HCT116 (cell line): ENCODE measurements around the gene PDZD4. TPM values are rescaled to one million over a fixed set of nuclear protein-coding genes. Genes with fewer than 3 reads are reported as not detected.
A peak's percentile ranks its signal among the peaks of the same experiment; 100 is the strongest.

Experiments used
- ATAC-seq: fragments of 200-7000 bp; cut with Tn5 transposase; 2 replicates; pipeline ENCODE4 v1.9.1; 2020; ENCODE audit warnings: mild to moderate bottlenecking, moderate library complexity
- BruUV-seq: library from RNA; stranded (reverse); fragments of 400-500 nt; replicated peaks from 2 replicates; lab custom pipeline; 2021; lab: Mats Ljungman, UMichigan
- CTCF ChIA-PET: fragments of 300-600 bp; sonication (Branson Sonifier 250); formaldehyde crosslinking; loops from one replicate; lab custom pipeline; 2021; ENCODE audit warnings: antibody characterized with exemption; lab: Charles Lee
- POLR2A ChIA-PET: fragments of 300-600, 350-600 bp; sonication (Branson Sonifier 250); formaldehyde crosslinking; loops from one replicate; lab custom pipeline; 2021; ENCODE audit warnings: antibody characterized with exemption; lab: Charles Lee
- RAD21 ChIA-PET, 2 experiments: fragments of 300-600 bp; sonication (Branson Sonifier 250); formaldehyde crosslinking; loops; one replicate each; lab custom pipeline; 2023; ENCODE audit warnings: low total read pairs in 2 of 2; ENCODE audit not compliant: uncharacterized antibody in 2 of 2, unreplicated experiment in 2 of 2, low non-redundant PET in 1 of 2; lab: Charles Lee
- DNase-seq: peaks from one replicate; pipeline ENCODE4 v3.0.0-alpha.2; 2010; ENCODE audit warnings: low read depth, low spot score
- H2AFZ ChIP-seq: fragments of 200-600 bp; shearing (Covaris generic), sonication (generic); 2 replicates; pipeline ENCODE4 v1.6.1; 2017; ENCODE audit warnings: low read depth, mixed run types, mixed read lengths, antibody characterized with exemption, low read length; ENCODE audit not compliant: poor library complexity, severe bottlenecking
- H3K27ac ChIP-seq: 2 replicates; pipeline ENCODE4 v1.5.1; 2012; ENCODE audit warnings: low read depth, low read length
- H3K27me3 ChIP-seq: fragments of 200-600 bp; sonication (generic); 2 replicates; pipeline ENCODE4 v1.6.1; 2016; ENCODE audit warnings: mixed run types, low read length, mixed read lengths; ENCODE audit not compliant: insufficient read depth
- H3K36me3 ChIP-seq, 2 experiments: fragments of 200-500 bp in 1 of 2; fragments of 200-600 bp in 1 of 2; sonication (Bioruptor generic) in 1 of 2; sonication (generic) in 1 of 2; 2 replicates each; pipeline versions ENCODE4 v1.5.1 to v1.6.1; 2014 to 2016; ENCODE audit warnings: low read length in 2 of 2, inconsistent platforms in 1 of 2, mixed read lengths in 1 of 2, mixed run types in 1 of 2; ENCODE audit not compliant: insufficient read depth in 2 of 2, control insufficient read depth in 1 of 2
- H3K4me1 ChIP-seq, 2 experiments: fragments of 200-600 bp in 1 of 2; sonication (generic) in 1 of 2; 2 replicates each; pipeline versions ENCODE4 v1.5.1 to v1.6.1; 2012 to 2017; ENCODE audit warnings: low read length in 2 of 2, inconsistent platforms in 1 of 2, mild to moderate bottlenecking in 1 of 2, mixed read lengths in 1 of 2, mixed run types in 1 of 2, moderate library complexity in 1 of 2; ENCODE audit not compliant: insufficient read depth in 2 of 2, control insufficient read depth in 1 of 2
- H3K4me2 ChIP-seq: fragments of 200-600 bp; sonication (generic); 2 replicates; pipeline ENCODE4 v1.6.1; 2017; ENCODE audit warnings: mixed run types, low read length, mixed read lengths
- H3K4me3 ChIP-seq, 2 experiments: fragments of 200-600 bp in 1 of 2; sonication (generic) in 1 of 2; replicated peaks in 1 of 2; 2 replicates each; pipeline ENCODE4 v1.5.1; 2011 to 2016; ENCODE audit warnings: low read length in 2 of 2, control low read depth in 1 of 2, low read depth in 1 of 2, mild to moderate bottlenecking in 1 of 2, mixed read lengths in 1 of 2, mixed run types in 1 of 2
- H3K79me2 ChIP-seq: fragments of 200-600 bp; sonication (generic); 2 replicates; pipeline ENCODE4 v1.6.1; 2017; ENCODE audit warnings: mild to moderate bottlenecking, mixed run types, low read length, moderate library complexity, mixed read lengths; ENCODE audit not compliant: insufficient read depth
- H3K9ac ChIP-seq: fragments of 200-600 bp; sonication (generic); 2 replicates; pipeline ENCODE4 v1.6.1; 2016; ENCODE audit warnings: low read length, mixed read lengths
- H3K9me2 ChIP-seq: fragments of 200-600 bp; sonication (generic), shearing (Covaris generic); 2 replicates; pipeline ENCODE4 v1.6.1; 2017; ENCODE audit warnings: mixed run types, mild to moderate bottlenecking, moderate library complexity; ENCODE audit not compliant: insufficient read depth
- H3K9me3 ChIP-seq, 2 experiments: fragments of 200-500 bp in 1 of 2; fragments of 200-600 bp in 1 of 2; sonication (Bioruptor generic) in 1 of 2; sonication (generic) in 1 of 2; 2 replicates each; pipeline ENCODE4 v1.6.1; 2014 to 2017; ENCODE audit warnings: low read length in 2 of 2, mixed read lengths in 2 of 2, inconsistent platforms in 1 of 2, low read depth in 1 of 2, mild to moderate bottlenecking in 1 of 2, mixed run types in 1 of 2, moderate library complexity in 1 of 2; ENCODE audit not compliant: control insufficient read depth in 1 of 2, insufficient read depth in 1 of 2
- H4K20me1 ChIP-seq: fragments of 200-600 bp; sonication (generic), shearing (Covaris generic); 2 replicates; pipeline ENCODE4 v1.6.1; 2017; ENCODE audit warnings: mixed run types, mild to moderate bottlenecking, moderate library complexity; ENCODE audit not compliant: insufficient read depth
- CBX3 ChIP-seq: IDR thresholded peaks from 2 replicates; pipeline ENCODE4 v1.6.1; 2012; ENCODE audit warnings: low read depth
- EGR1 ChIP-seq: IDR thresholded peaks from 2 replicates; pipeline ENCODE4 v1.6.1; 2012; ENCODE audit warnings: low read depth
- ELF1 ChIP-seq: IDR thresholded peaks from 2 replicates; pipeline ENCODE4 v1.6.1; 2012; ENCODE audit warnings: low read depth, borderline replicate concordance
- EZH2phosphoT487 ChIP-seq: fragments of 200-600 bp; IDR thresholded peaks from 2 replicates; pipeline ENCODE4 v1.6.1; 2018; ENCODE audit warnings: antibody characterized with exemption, borderline replicate concordance
- JUND ChIP-seq: IDR thresholded peaks from 2 replicates; pipeline ENCODE4 v1.6.1; 2012
- POLR2A ChIP-seq: IDR thresholded peaks from 2 replicates; pipeline ENCODE4 v1.7.0; 2011; ENCODE audit warnings: borderline replicate concordance; ENCODE audit not compliant: insufficient read depth, insufficient read length; ENCODE audit errors: extremely low read depth
- POLR2AphosphoS5 ChIP-seq: IDR thresholded peaks from 2 replicates; pipeline ENCODE4 v1.6.1; 2011; ENCODE audit warnings: mild to moderate bottlenecking, low read depth, low read length, moderate library complexity
- RAD21 ChIP-seq: IDR thresholded peaks from 2 replicates; pipeline ENCODE4 v1.6.1; 2012; ENCODE audit warnings: low read depth, mild to moderate bottlenecking
- SIN3A ChIP-seq: IDR thresholded peaks from 2 replicates; pipeline ENCODE4 v1.6.1; 2012; ENCODE audit warnings: low read depth
- SP1 ChIP-seq: IDR thresholded peaks from 2 replicates; pipeline ENCODE4 v1.6.1; 2012; ENCODE audit warnings: low read depth
- SRF ChIP-seq: IDR thresholded peaks from 2 replicates; pipeline ENCODE4 v1.6.1; 2012; ENCODE audit warnings: low read depth
- TCF7L2 ChIP-seq: IDR thresholded peaks from 2 replicates; pipeline ENCODE4 v1.7.0; 2011; ENCODE audit warnings: borderline replicate concordance, inconsistent platforms; ENCODE audit not compliant: insufficient read depth, insufficient read length; ENCODE audit errors: extremely low read depth
- YY1 ChIP-seq: IDR thresholded peaks from 2 replicates; pipeline ENCODE4 v1.6.1; 2011; ENCODE audit warnings: low read length, low read depth, moderate library complexity, mild to moderate bottlenecking; ENCODE audit not compliant: insufficient replicate concordance; ENCODE audit errors: extremely low read depth
- ZFX ChIP-seq: fragments of 450-650 bp; IDR thresholded peaks from 2 replicates; pipeline ENCODE4 v1.6.1; 2017
- ZNF274 ChIP-seq: fragments of 200-500 bp; sonication (Bioruptor generic); IDR thresholded peaks from 2 replicates; pipeline ENCODE4 v1.6.1; 2014; ENCODE audit warnings: mild to moderate bottlenecking, low read depth, low read length, inconsistent platforms
- intact Hi-C: fragments of 100-400 bp; cut with micrococcal nuclease; formaldehyde crosslinking; loops from 2 replicates; pipeline ENCODE4 v1.10.0; 2022
- total RNA-seq: library from RNA; stranded (reverse); gene quantifications from one replicate; pipeline ENCODE4 v1.2.1, GENCODE V29; 2021; ENCODE audit not compliant: unreplicated experiment
- TF ChIP-seq, protein P1 (sequence below): IDR thresholded peaks from 2 replicates; pipeline ENCODE4 v1.6.1; 2011; ENCODE audit warnings: mild to moderate bottlenecking, low read length, moderate library complexity; ENCODE audit not compliant: insufficient replicate concordance; ENCODE audit errors: extremely low read depth
- TF ChIP-seq, protein P2 (sequence below): IDR thresholded peaks from 2 replicates; pipeline ENCODE4 v1.6.1; 2012
- TF ChIP-seq, protein P3 (sequence below): IDR thresholded peaks from 2 replicates; pipeline ENCODE4 v1.6.1; 2012; ENCODE audit warnings: low read depth
- TF ChIP-seq, protein P4 (sequence below): IDR thresholded peaks from 2 replicates; pipeline ENCODE4 v1.6.1; 2012
- TF ChIP-seq, protein P5 (sequence below), 3 experiments: fragments of 200-600 bp in 1 of 3; sonication (generic) in 1 of 3; IDR thresholded peaks in 2 of 3; conservative IDR thresholded peaks in 1 of 3; 2 replicates each; pipeline ENCODE4 v1.5.1; 2012 to 2017; ENCODE audit warnings: low read depth in 2 of 3, low read length in 2 of 3, antibody characterized with exemption in 1 of 3, borderline replicate concordance in 1 of 3, control low read depth in 1 of 3, mild to moderate bottlenecking in 1 of 3, mixed read lengths in 1 of 3, mixed run types in 1 of 3, moderate library complexity in 1 of 3; ENCODE audit not compliant: insufficient read depth in 1 of 3

Gene PDZD4
- total RNA-seq, 1 experiment from 2014 or later = 0.30 TPM

- H3K9me3 ChIP-seq = no peaks in the 10 kb centered on the region
- no peaks in the 10 kb centered on the region for H3K36me3 ChIP-seq
- no peak overlapping the region for H3K4me3 ChIP-seq
- no peaks in the 10 kb centered on the region for H3K9me2 ChIP-seq
- H3K79me2 ChIP-seq = no peaks in the 10 kb centered on the region
- ChIA-PET POLR2A (no interaction called here), CTCF (no interaction called here), RAD21 (no interaction called here)
- DNase-seq (no peak), ATAC-seq (peak; percentile 60)
- H3K9ac ChIP-seq = no peak overlapping the region
- H4K20me1 ChIP-seq = no peaks in the 10 kb centered on the region
- no peak overlapping the region for H3K27ac ChIP-seq
- no peaks in the 10 kb centered on the region for H3K27me3 ChIP-seq
- H2AFZ ChIP-seq = no peak overlapping the region
- BruUV-seq = no TSS peak
- H3K4me1 ChIP-seq = no peaks in the 10 kb centered on the region
- no peak overlapping the region for H3K4me2 ChIP-seq
- intact Hi-C loops = no loop called here
- no peak for TF ChIP-seq RAD21
- no peak for TF ChIP-seq ZFX
- TF ChIP-seq EGR1 = no peak
- no peak for TF ChIP-seq SRF
- peak; percentile 83 for TF ChIP-seq SIN3A
- TF ChIP-seq, protein P1, sequence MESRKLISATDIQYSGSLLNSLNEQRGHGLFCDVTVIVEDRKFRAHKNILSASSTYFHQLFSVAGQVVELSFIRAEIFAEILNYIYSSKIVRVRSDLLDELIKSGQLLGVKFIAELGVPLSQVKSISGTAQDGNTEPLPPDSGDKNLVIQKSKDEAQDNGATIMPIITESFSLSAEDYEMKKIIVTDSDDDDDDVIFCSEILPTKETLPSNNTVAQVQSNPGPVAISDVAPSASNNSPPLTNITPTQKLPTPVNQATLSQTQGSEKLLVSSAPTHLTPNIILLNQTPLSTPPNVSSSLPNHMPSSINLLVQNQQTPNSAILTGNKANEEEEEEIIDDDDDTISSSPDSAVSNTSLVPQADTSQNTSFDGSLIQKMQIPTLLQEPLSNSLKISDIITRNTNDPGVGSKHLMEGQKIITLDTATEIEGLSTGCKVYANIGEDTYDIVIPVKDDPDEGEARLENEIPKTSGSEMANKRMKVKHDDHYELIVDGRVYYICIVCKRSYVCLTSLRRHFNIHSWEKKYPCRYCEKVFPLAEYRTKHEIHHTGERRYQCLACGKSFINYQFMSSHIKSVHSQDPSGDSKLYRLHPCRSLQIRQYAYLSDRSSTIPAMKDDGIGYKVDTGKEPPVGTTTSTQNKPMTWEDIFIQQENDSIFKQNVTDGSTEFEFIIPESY = no peak
- TF ChIP-seq, protein P2, sequence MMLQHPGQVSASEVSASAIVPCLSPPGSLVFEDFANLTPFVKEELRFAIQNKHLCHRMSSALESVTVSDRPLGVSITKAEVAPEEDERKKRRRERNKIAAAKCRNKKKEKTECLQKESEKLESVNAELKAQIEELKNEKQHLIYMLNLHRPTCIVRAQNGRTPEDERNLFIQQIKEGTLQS = no peak
- TF ChIP-seq, protein P3, sequence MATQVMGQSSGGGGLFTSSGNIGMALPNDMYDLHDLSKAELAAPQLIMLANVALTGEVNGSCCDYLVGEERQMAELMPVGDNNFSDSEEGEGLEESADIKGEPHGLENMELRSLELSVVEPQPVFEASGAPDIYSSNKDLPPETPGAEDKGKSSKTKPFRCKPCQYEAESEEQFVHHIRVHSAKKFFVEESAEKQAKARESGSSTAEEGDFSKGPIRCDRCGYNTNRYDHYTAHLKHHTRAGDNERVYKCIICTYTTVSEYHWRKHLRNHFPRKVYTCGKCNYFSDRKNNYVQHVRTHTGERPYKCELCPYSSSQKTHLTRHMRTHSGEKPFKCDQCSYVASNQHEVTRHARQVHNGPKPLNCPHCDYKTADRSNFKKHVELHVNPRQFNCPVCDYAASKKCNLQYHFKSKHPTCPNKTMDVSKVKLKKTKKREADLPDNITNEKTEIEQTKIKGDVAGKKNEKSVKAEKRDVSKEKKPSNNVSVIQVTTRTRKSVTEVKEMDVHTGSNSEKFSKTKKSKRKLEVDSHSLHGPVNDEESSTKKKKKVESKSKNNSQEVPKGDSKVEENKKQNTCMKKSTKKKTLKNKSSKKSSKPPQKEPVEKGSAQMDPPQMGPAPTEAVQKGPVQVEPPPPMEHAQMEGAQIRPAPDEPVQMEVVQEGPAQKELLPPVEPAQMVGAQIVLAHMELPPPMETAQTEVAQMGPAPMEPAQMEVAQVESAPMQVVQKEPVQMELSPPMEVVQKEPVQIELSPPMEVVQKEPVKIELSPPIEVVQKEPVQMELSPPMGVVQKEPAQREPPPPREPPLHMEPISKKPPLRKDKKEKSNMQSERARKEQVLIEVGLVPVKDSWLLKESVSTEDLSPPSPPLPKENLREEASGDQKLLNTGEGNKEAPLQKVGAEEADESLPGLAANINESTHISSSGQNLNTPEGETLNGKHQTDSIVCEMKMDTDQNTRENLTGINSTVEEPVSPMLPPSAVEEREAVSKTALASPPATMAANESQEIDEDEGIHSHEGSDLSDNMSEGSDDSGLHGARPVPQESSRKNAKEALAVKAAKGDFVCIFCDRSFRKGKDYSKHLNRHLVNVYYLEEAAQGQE = peak; percentile 96
- no peak for TF ChIP-seq ELF1
- TF ChIP-seq POLR2A = no peak
- no peak for TF ChIP-seq YY1
- no peak for TF ChIP-seq CBX3
- TF ChIP-seq ZNF274 = no peak
- TF ChIP-seq TCF7L2 = no peak
- TF ChIP-seq, protein P4, sequence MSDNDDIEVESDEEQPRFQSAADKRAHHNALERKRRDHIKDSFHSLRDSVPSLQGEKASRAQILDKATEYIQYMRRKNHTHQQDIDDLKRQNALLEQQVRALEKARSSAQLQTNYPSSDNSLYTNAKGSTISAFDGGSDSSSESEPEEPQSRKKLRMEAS = peak; percentile 46; the same call in 1 of the 2 replicates
- TF ChIP-seq POLR2AphosphoS5 = no peak
- TF ChIP-seq, protein P5, sequence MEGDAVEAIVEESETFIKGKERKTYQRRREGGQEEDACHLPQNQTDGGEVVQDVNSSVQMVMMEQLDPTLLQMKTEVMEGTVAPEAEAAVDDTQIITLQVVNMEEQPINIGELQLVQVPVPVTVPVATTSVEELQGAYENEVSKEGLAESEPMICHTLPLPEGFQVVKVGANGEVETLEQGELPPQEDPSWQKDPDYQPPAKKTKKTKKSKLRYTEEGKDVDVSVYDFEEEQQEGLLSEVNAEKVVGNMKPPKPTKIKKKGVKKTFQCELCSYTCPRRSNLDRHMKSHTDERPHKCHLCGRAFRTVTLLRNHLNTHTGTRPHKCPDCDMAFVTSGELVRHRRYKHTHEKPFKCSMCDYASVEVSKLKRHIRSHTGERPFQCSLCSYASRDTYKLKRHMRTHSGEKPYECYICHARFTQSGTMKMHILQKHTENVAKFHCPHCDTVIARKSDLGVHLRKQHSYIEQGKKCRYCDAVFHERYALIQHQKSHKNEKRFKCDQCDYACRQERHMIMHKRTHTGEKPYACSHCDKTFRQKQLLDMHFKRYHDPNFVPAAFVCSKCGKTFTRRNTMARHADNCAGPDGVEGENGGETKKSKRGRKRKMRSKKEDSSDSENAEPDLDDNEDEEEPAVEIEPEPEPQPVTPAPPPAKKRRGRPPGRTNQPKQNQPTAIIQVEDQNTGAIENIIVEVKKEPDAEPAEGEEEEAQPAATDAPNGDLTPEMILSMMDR (IDR thresholded peaks at IDR 0.05 in 2 of 3, conservative IDR thresholded peaks at IDR 0.05 in 1 of 3; ENCODE audit: borderline replicate concordance in 1 of 3, insufficient read depth in 1 of 3, low read depth in 2 of 3, low read length in 2 of 3) = no peak
- no peak for TF ChIP-seq JUND
- TF ChIP-seq EZH2phosphoT487 = no peak
- TF ChIP-seq SP1 = no peak
Measured at GRCh38 chrX:153875391-153876111, 45.2 kb upstream of the PDZD4 start.
